Cardiac fibroblast (primary cell): ENCODE measurements around the gene THRB.

Source experiments
- DNase-seq, 2 donors: peaks; one replicate each; pipeline versions ENCODE4 v3.0.0 to v3.0.0-alpha.2; 2010; ENCODE audit warnings: low read depth in 2 of 2
- H3K4me3 ChIP-seq, 2 donors: replicated peaks in 1 of 2; 1 replicate in 1 of 2; 2 replicates in 1 of 2; pipeline ENCODE4 v1.5.1; 2011; ENCODE audit warnings: low read depth in 2 of 2, low read length in 2 of 2, mild to moderate bottlenecking in 2 of 2, moderate library complexity in 1 of 2
- TF ChIP-seq, protein P1 (sequence below): IDR thresholded peaks from one replicate; pipeline ENCODE4 v1.5.1; 2011; ENCODE audit warnings: low read depth, mild to moderate bottlenecking, low read length, inconsistent platforms

THRB gene

DNA sequence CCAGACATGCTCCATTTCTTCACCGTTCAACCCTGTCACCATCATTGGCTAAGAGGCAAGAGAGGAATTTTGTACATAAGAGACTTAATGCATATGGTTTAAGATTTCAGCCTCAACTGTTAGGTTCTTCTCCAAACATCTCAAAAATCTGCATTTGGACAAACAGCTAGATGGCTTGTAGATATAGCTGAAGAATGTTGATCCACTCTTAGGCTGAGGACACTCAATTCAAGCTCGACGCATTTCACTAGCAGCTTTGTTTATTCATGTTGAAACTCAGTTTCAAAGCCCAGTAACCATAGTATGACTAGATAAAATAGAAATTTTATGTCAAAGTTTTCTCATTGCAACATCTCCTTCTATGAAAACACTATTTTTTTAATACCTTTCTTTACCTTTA lies 208.2 kb downstream of the THRB start:
- no peak for DNase-seq
- H3K4me3 ChIP-seq = no peak overlapping the region
- TF ChIP-seq, protein P1, sequence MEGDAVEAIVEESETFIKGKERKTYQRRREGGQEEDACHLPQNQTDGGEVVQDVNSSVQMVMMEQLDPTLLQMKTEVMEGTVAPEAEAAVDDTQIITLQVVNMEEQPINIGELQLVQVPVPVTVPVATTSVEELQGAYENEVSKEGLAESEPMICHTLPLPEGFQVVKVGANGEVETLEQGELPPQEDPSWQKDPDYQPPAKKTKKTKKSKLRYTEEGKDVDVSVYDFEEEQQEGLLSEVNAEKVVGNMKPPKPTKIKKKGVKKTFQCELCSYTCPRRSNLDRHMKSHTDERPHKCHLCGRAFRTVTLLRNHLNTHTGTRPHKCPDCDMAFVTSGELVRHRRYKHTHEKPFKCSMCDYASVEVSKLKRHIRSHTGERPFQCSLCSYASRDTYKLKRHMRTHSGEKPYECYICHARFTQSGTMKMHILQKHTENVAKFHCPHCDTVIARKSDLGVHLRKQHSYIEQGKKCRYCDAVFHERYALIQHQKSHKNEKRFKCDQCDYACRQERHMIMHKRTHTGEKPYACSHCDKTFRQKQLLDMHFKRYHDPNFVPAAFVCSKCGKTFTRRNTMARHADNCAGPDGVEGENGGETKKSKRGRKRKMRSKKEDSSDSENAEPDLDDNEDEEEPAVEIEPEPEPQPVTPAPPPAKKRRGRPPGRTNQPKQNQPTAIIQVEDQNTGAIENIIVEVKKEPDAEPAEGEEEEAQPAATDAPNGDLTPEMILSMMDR = no peak

DNA sequence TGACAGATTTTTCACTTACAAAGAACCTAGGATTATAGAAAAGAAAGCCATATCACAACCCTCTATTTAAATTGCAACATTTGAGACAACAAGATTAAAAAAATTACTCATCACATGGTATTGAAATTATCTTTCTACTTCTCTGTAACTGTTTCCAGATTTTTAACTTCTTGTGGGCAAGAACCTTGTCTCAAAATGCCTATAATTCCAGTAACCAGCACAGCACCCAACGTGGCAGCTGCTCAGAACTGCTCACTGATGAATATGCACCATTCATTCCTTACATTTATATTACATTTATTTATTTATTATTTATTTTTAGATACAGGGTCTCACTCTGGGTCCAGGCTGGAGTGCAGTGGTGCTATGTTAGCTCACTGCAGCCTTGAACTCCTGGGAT lies 216.1 kb downstream of the THRB start:
- H3K4me3 ChIP-seq = no peak overlapping the region
- no peak for DNase-seq
- TF ChIP-seq, protein P1 = no peak

DNA sequence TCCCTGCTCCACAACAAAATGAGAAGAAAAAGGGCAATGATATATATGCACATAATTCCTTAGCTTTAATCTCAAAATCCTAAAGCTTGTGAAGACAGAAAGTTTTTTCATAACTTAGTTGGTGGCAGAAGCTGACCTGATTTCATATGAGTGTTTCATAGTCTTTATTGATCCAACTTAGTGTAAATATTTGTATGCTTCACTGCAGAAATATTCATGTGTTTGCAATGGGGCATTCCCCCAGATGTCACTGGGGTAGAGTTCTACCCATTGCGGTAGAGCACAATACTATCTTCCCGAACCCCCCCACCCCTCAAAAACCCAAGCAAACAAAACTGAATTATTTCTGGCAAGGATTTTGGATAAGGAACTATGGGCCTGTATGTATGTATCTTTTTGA lies 221.2 kb downstream of the THRB start:
- DNase-seq = no peak
- H3K4me3 ChIP-seq = no peak overlapping the region
- TF ChIP-seq, protein P1 = no peak

DNA sequence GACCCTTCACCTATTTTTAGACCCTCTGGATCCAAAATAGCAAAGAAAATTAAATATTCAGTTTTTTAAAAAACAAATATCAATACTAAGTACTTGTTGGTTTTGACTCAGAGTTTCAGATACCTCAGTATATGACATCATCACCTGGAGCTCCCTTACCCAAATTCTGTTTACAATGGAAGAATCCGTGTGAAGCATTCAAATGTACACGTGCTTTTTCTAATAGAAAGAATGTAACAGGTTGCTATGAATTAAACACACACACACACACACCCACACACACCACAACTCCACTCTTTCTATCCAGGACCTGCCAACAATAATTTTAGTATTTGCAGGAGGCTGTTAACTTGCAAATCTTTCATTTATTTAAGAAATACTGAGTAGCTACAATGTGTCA lies 221.8 kb downstream of the THRB start:
- TF ChIP-seq, protein P1 = no peak
- no peak overlapping the region for H3K4me3 ChIP-seq
- DNase-seq = peak in 1 of 2 donors; percentile 14

DNA sequence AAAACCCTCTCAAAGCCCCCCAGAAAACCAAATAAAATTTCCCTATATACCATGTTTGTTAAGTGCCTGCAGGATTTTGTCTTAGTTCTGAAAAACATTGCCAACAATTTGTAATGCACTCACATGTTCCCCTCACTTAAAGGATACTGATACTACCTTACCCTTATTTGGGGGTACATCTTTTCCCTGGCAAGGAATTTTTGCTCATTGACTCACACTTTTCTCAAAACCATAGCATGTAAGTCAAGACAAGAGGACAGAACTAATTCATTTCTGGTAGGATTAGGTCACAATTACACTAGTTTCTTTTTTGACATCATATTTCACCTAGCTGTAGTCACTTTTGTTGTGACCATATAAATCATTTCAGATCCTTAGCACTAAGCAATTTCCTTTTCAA lies 222.2 kb downstream of the THRB start:
- DNase-seq = no peak
- TF ChIP-seq, protein P1 = no peak
- no peak overlapping the region for H3K4me3 ChIP-seq

DNA sequence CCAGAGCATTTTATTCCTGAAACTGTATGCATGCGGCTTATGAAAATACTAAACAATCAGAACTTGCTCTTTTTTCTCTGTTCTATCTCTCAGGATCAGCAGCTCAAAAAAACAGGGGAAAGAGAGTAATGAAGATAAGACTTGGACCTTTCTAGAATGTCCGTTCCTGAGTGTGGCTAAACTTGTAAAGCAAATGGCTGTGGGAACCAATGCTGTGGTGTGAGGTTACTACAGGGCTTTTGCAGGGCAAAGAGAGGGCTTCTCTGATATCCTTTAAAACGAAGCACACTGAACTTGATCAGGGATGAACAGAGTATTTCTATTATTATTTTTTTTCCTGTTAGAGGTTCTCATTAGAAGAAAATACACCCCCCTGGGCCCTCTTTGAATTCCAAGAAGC lies 223.4 kb downstream of the THRB start:
- TF ChIP-seq, protein P1 = no peak
- no peak overlapping the region for H3K4me3 ChIP-seq
- no peak for DNase-seq

DNA sequence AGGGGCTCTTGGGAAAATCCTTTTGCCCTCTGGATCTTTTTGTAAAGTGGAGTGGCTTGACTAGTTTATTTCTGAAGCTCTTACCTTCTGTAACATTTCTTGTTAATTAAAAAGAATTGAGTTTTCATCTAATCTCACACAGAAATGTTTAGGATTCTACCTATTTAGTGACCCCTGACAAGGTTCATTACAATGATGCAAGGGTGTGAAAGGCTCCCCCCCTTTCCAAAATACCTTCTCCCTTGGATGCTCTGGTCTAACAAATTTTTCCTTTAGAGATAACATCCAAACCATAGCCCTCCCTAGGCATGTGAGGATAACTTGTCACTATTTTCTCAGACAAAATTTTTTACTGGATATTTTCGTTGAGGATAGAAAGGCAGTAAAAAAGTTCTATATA lies 223.9 kb downstream of the THRB start:
- no peak overlapping the region for H3K4me3 ChIP-seq
- DNase-seq = no peak
- TF ChIP-seq, protein P1 = no peak
